HG03439 (cell line): ENCODE measurements around the gene USHBP1.

ENCODE experiments used
- ATAC-seq: cut with Tn5 transposase; IDR thresholded peaks from one replicate; pipeline ENCODE4 v1.9.1; 2021; ENCODE audit warnings: mild to moderate bottlenecking, moderate library complexity; ENCODE audit not compliant: unreplicated experiment

USHBP1 gene, protein sequence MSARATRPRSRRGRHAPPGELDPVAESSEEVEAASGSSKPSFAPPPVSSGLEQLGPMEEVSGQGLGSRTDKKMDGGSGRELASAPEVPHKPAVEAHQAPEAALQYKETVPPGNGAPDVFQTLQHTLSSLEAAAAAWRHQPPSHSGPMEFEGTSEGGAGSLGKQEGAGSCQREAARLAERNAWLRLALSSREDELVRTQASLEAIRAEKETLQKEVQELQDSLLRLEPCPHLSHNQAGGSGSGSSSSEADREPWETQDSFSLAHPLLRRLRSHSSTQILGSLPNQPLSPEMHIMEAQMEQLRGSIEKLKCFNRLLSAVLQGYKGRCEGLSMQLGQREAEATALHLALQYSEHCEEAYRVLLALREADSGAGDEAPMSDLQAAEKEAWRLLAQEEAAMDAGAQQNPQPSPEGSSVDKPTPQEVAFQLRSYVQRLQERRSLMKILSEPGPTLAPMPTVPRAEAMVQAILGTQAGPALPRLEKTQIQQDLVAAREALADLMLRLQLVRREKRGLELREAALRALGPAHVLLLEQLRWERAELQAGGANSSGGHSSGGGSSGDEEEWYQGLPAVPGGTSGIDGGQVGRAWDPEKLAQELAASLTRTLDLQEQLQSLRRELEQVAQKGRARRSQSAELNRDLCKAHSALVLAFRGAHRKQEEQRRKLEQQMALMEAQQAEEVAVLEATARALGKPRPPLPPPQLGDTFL

DNA sequence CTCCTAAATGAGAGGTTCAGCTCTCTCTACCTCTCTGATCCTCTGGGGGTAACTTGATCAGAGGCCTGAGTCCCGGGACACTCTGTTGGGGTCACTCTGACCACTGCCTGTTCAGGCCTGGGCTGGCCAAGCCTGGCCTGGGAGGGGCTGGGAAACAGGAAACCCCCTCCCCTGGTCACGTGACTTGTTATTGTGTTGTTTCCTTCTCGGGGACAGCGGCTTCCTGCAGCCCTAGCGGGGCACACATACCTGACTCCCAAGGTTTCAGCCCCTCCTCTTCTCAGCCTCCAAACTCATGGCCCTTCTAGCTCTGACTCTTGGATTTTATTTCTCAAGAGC lies at the start of gene USHBP1:
USHBP1 (minus strand) TSS at position 105 of the 339 bp plus-strand sequence. CDS start 446 bp downstream, outside the sequence.
- no peak for ATAC-seq

DNA sequence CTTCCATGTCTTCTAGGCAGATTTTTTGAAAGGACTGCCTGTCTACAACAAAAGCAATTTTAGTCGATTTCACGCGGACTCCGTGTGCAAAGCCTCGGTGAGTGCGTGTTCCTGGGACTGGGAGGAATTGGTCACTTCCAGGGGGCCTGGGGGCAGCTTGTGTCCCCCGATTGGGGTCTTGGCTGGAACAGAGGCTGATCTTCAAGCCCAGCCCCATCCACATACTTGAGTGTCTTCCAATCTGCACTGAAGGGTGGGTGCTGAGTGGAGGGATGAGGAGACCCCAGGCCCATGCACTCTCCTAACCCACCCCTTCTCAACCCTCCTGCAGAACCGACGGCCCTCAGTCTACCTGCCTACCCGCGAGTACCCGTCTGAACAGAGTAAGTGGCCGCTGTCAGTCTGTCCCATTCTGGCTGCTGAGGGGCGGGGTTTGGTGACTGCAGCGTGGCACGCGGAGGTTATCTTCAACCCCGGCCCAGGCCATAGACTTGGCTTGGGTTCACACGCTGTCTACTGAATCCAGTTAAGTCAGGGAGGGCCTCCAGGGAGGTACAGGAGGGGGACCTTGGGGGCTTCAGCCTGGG lies 49.6 kb upstream of the USHBP1 start:
- no peak for ATAC-seq

DNA sequence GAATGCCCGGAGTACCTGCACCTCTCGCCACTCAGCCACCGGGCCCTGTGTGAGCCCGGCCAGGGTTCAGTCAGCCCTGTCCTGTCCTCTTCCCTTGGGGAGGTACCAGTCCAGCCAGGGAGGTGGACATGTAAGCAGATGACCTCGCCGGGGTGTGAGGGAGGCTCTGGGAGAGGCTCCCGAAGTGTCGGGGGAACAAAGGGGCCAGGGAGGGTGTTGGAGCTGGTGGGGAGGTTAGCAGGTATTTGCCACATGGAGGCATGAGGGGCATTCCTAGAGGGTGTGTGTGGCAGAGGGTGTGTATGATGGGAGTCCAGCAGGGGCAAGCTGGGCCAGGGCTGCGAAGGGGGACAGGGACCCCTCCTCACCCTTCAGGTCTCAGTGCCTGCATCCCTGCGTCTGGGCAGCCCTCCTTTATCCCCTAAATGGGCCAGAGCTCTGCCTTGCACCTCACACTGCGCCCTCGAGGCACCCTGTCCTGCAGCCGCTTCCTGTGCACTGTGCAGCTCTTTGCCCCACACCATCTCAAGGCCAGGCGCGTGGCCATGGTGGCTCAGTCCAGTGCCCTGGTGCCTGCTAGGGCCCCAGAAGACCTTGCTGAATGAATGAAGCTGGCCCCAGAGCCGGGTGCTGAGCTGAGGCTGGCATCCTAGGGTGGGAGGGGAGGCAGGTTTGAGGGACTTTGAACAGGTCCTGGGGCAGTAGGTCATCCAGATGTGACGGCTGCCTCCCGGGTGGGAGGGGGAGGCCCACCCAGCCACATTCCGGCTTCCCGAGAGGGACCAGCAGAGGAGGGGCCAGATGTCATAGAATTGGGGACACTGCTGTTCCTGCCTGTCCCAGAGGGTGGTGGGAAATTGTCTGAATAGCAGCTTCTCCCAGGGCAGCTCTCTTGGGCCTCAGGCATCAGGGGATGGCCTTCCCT lies 47.9 kb upstream of the USHBP1 start:
- ATAC-seq, result no peak

DNA sequence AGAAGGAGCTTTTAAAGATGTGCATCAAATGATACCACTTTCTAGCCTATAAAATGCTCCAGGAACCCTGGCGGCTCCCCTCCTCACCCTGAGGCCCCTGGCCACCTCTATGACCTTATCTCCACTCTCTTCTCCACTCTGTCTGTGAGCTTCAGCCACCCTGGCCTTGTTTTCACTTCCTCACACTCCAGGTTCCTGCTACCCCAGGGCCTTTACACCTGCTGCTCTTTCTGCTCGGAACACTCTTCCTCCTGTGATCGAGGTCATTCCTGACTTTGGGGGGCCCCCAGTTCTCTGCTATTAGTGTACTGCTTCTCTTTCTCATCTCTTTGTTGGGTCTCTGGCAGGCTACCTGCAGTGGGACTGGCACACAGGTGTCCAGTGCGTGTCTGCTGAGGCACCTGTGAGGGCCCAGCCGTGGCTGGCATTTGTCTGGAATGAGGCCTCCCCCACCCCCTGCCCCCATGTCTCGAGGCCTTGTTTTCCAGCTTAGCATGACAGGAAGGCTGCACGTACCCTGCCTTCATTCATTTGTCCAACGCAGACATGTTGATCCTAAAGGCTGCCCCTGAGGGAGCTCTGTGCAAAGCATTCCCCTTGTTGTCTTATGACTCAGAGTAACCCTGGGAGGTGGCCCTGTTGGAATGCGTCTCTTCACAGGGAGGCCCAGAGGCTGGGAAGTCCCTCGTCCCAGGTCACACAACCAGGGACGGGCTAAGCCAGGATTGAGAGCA lies 47.1 kb upstream of the USHBP1 start:
- no peak for ATAC-seq

DNA sequence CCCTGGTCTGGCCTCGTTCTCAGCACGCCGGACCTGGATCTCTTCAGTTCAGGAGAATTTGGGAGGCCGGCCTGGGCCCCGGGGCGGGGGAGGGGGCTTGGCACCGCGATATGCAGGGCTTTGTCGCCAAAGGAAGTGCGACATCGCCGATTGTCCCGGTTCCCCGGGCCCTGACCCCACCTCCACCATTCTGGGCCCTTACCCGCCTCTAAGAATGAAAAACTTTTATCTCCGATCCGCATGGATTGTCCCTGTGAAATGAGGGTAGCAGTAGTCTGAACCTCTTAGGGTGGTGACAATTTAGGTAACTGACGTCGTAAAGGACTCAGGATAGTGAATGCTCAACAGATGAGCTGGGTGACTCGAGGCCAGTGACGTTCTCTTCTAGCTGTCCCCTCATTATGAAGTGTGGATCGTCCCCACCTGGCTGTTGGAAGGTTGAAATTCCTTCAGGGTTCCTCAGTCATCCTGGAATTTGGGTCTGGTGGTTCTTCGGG lies 45.5 kb upstream of the USHBP1 start:
- ATAC-seq, result no peak

DNA sequence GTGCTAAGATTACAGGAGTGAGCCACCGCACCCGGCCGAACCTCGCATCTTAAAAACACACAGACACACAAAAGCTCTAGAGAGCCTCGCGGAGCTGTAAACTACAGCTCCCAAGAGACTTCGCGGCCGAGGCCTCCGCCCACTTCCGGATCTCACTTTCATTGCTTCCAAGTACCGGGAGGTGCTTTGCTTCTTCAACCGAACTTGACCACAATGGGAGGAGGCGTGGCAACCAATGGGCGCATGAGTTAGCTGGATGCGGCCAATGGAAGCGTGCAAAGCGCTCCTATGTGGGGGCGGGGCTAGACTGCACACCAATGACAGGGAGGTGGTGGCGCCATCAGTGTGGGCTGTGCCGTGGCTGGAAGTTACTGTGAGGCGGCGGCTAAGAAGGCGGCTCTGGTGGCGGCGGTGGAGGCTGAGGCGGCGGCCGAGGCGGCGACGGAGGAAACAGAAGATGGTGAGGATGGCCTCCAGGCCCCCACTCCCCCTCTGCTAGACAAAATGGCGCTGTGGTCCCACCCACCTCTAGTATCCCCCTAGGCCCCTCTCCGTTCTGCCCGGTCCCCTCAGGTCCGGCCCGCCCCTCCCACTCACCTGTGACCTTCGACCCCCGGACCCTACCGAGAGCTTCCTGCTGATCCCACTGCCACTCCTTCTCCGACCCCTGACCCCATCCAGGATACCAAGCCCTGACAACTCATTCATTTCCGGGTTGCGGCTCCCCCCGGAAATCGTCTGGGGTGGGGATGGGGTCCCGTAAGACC lies 44.8 kb upstream of the USHBP1 start, which contains the start of gene DDA1:
DDA1 (plus strand) TSS at position 366 of the 767 bp plus-strand sequence; CDS start at position 458, 92 bp downstream.
- ATAC-seq, result peak; percentile 58

DNA sequence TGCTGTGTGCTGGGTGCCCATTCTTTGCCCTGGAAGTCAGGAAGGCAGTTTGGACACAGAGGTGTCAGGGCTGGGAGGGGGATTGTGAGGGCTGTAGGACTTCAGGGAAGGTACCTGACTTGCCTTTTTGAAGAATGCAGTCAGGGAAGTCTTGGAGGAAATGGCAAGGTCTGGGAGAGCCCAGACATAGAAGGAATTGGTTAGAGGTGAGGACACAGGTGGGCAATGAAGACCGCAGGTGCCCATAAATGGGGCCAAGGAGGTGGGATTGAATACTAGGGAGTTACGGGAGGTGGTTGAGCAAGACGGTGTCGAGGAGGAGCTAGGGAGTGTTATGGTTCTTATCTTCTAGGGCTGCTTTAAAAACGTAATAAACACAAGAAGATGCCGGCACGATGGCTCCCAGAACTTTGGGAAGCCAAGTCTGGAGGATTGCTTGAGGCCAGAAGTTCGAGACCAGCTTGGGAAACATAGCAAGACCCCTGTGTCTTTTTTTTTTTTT lies 43.4 kb upstream of the USHBP1 start:
- no peak for ATAC-seq

DNA sequence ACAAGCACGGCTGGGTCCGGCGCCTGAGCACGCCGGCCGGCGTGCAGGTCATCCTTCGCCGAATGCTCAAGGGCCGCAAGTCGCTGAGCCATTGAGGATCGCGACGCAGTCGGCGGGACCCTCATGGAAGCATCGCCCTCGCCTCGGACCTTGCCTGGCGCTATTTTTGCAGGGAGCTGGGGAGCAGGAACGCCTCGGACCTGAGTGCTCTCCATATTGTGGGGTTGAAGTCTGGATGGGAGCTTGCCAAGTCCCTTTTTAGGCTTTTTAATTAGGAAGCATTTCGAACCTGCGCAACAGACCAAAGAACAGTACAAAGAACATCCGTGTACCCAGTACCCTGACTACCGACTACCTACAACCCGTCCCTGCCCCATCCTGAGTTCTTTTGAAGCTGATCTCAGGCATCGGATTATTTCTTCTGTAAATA lies 41.8 kb upstream of the USHBP1 start:
- ATAC-seq, result no peak

DNA sequence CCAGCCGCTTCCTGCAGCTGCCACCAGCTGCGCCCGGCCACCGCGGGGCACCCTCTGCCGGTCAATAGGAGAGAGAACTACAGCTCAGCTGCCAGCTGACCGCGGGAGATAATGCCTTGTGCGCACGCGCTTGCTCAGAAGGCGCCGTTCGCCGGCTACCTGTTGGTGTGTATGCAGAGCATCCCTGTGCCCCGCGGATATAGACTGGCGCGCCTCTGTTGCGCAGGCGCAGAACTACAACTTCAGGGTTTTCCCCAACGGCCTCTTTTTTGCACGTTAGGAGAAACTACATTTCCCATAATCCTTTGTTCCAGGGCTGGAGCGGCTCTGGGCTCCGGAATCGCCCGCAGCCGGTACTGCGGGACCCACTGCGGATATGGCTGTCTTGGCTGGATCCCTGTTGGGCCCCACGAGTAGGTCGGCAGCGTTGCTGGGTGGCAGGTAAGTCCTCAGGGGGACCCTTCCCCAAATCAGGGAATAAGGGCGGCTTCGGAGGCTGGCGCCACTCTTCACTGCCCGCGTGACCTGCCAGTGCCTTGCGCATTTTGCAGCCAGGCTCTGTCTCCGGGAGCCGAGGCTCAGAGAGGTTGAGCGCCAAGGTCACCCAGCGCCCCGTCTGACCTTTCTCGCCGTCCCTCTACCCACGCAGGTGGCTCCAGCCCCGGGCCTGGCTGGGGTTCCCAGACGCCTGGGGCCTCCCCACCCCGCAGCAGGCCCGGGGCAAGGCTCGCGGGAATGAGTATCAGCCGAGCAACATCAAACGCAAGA lies 41.2 kb upstream of the USHBP1 start, which contains the start of gene MRPL34:
MRPL34 (plus strand) TSS at position 356 of the 768 bp plus-strand sequence; CDS start at position 377, 21 bp downstream.
- peak; percentile 64 for ATAC-seq

DNA sequence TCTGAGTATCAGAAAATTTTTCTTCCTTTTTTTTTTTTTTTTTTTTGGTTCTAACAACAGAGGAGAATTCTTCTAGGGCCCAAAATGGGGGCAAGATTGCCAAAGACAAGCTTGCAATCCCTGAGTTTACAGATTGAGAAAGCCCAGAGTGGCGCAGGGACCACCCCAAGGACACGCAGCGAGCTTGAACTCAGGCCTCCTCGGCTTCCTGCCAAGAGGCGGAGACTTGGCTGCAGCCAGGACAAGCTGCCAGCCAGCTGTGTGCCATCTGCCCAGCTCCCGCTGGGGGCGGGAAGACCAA lies 40.6 kb upstream of the USHBP1 start:
- no peak for ATAC-seq

DNA sequence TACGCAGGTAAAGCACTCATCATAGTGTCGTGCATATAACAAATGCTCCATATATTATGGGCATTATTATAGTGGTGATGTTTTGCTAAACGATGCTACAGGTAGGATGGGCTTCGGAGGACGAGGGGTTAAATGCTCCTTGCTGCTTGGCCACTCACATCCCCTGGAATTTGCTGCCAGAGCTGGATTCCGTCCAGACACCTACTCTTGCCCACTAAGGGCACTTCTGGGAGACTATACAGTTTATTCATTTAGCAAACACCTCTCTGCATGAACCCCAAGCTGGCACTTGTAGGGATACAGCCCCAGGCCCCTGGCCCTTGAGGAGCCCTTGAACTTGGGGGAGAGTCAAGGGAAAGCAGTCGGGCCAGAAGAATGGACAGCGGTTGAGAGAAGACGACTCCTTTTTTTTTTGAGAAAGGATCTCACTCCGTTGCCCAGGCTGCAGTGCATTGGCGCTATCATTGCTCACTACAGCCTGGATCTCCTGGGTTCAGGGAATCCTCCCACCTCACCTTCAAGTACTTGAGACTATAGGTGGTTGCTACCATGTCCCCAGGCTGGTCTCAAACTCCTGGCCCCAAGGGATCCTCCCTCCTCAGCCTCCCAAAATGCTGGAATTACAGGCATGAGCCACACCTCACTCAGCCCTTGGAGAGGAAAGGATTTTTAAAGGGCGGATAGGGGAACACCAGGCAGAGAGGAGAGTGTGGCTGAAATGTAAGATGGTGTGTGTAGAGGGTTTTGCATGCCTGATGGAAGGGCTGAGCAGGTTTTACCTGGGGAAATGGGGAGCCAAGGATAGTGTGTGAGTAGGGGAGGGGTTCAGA lies 40.1 kb upstream of the USHBP1 start:
- no peak for ATAC-seq

DNA sequence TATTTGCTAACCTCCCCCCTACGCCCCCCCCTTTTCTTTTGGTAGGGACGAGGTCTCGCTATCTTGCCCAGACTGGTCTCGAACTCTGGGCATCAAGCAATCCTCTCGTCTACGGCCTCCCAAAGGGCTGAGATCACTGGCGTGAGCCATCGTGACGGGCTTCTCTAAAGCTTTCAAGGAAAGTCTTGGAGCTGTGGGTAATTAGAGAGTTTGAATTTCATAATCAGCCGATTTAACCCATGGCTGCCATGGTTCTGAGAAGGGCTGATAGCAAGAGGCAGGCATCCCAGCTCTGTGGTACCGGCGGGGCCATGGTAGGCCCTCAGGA lies 39.4 kb upstream of the USHBP1 start:
- no peak for ATAC-seq

DNA sequence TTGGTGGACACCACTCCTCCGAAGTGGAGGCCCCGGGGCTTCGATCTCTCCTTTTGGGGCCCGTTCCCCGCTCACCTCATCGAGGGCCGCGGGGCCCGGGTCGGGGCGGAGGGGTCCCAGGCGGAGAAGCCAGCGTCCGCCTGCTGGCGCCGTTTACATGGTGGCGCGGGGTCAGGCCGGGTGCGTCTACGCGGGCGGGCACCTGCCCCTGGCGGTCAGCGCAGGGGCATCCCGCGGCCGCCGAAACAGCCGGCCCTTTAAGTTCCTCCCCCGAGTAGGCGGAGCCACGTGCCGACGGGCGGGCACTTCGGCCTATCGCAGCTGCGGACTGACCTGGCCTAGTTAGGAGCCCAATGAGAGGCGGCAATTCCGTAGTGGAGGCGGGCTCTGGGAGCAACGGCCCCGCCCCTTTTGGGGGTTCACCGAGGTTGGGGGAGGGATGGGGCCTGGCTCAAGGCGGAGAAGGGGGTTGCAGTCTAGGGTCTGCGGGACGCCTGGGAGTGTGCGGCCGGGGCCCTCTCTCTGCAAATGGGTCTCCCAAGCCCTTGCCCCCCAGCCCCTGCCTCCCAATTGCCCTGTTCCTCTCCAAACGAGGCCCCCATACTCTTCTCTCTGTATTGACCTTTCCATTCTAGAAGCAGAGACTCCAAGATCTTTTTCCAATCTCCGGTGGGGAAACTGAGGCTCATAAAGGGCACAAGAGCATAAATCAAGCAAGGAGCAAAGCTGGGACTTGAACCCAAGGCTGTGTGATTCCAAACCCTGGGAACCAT lies 38.8 kb upstream of the USHBP1 start, which contains the start of gene ABHD8:
ABHD8 (minus strand) TSS at position 259 of the 773 bp plus-strand sequence. CDS start 1,809 bp downstream, outside the sequence.
- ATAC-seq, result peak; percentile 46

DNA sequence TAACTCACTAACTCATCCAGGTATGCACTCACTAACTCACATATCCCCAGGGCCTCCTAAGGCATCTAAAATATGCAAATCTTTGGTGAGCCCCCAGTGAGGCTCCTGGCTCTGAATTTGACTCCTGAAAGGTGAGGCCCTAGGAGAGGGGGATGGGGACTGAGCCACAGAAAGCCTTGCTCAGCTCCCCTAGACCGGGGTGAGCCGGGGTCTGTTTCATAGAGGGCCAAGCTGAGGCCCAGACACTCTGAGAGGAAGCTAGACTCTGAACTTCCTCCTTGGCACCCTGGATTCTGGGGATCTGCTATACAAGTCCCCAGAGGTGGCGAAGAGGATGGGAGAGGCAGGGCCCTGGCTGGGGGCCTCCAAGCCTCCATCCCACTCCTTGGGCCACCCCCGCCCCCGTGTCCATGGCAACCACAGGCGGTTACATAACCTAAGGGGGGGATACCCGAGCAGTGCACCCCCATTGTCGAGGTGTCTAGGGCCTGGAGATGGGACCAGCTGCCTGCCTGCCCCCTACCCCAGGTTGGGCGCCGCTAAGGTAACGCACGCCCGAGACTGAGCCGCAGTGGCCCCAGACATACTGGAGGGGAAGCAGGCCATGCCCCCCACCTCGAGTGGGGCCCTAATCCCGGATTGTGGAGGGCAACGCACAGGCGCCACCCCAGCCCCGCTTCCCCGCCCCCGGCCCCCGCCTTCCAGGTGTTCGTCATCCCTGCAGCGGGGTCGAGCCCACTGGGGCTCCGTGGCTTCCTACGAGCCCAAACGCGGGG lies 38.0 kb upstream of the USHBP1 start:
- ATAC-seq, result no peak

DNA sequence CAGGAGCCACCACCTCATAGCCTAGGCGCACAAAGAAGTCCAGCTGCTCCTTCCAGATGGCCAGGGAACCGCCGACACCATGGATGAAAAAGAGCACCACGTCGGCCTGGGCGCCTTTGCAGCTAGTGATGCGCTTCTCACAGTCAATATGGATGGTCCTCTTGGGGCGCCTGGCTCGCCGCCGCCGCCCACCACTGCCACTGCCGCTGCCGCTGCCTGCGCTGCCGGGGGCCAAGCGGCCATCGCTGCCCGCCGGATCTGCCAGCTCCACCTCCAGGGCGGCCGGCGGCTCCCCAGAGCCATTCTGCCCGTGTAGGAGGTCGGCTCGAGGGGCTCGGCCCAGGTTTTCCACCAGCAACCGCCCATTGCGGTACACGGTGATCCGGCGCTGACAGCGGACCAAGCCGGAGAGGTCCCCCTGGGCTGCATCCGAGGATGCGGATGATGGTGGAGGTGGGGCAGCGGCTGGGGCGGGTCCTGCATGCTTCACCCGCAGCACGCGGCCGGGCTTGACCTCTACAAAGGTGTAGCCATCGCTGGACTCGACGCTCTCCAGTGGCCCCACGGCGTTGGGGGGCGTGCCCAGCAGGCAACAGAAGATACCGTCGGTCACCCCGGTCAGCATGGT lies 36.6 kb upstream of the USHBP1 start:
- no peak for ATAC-seq
